ENCODE measurements around the gene PLEKHF1.
"Not testable (repeated sequence)": the region's sequence is repeated elsewhere in the genome, so short reads cannot be mapped to it uniquely, and the experiment has no call there.

PLEKHF1 gene

GRCh38 chr19:29624489-29625185 is 40.6 kb upstream of the PLEKHF1 start:
- DNase-seq (ENCODE audit: insufficient read length), result no peak
- FAIRE-seq, result no peak
- no peak for TF ChIP-seq TAF1 (IDR thresholded peaks at IDR 0.05; ENCODE audit: borderline replicate concordance, low read depth, low read length)
- TF ChIP-seq POLR2A (IDR thresholded peaks at IDR 0.05; ENCODE audit: low read depth, low read length), result no peak
- TF ChIP-seq POLR2AphosphoS5 (IDR thresholded peaks at IDR 0.05; ENCODE audit: low read depth, low read length), result no peak

GRCh38 chr19:29625186-29625651 is 40.0 kb upstream of the PLEKHF1 start:
- TF ChIP-seq POLR2AphosphoS5 (IDR thresholded peaks at IDR 0.05; ENCODE audit: low read depth, low read length) (no peak), POLR2A (IDR thresholded peaks at IDR 0.05; ENCODE audit: low read depth, low read length) (no peak), TAF1 (IDR thresholded peaks at IDR 0.05; ENCODE audit: borderline replicate concordance, low read depth, low read length) (no peak)
- FAIRE-seq, result no peak
- DNase-seq (ENCODE audit: insufficient read length), result no peak

DNA sequence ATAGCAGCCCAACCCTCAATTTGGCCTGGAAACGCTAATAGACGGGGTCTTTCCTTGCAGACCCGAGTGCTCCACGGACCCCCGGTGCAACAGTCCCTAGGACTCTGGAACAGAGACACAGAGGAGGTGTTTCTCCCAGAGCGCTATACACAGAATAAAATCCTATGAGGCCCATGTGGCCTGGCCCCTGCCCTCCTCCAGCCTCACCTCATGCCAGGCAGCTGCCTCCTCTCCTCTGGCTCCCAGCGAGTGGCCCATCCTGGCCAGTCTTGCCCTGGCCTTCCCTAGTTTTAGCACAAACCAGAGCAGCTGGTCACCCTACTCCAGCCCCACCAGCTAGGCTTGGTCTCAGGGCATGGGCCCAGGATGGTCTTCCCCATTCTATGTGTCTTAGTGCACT is 38.9 kb upstream of the PLEKHF1 start:
- TF ChIP-seq POLR2A (IDR thresholded peaks at IDR 0.05; ENCODE audit: low read depth, low read length) (no peak), TAF1 (IDR thresholded peaks at IDR 0.05; ENCODE audit: borderline replicate concordance, low read depth, low read length) (no peak), POLR2AphosphoS5 (IDR thresholded peaks at IDR 0.05; ENCODE audit: low read depth, low read length) (no peak)
- DNase-seq (ENCODE audit: insufficient read length) (no peak), FAIRE-seq (no peak)

- not testable (repeated sequence) for DNase-seq (ENCODE audit: insufficient read length); FAIRE-seq
Observed at GRCh38 chr19:29626832-29627231, 38.4 kb upstream of the PLEKHF1 start.

DNA sequence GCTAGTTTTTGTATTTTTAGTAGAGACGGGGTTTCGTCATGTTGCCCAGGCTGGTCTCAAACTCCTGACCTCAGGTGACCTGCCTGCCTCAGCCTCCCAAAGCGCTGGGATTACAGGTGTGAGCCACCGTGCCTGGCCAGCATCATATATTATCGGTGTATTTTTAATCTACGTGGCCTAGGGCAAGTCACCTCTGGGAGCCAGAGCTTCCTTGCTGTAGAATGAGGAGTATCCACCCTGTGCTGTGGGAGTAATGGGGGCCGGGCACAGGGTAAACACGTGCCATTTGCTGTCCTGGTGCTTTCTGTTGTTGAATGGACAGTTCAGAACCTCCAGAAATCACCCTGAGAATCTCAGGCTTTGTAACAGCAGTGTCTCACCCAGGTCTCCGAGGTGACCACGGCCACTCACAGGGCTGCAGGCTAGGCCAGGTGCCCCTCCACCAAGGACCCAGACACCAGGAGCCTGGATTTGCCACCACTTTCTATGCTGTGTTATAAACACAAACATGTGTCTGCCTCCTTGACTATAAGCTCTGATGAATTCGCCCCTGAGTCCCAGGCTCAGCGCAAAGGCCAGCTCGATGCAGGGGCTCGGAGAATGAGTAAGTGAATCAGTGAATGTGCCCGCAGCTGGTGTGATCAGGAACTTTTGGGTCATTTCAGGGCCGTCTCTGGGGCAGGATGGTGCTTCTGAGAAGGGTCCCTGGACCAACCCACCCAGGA is 36.4 kb upstream of the PLEKHF1 start:
- TF ChIP-seq POLR2A (IDR thresholded peaks at IDR 0.05; ENCODE audit: low read depth, low read length) (no peak), POLR2AphosphoS5 (IDR thresholded peaks at IDR 0.05; ENCODE audit: low read depth, low read length) (no peak), TAF1 (IDR thresholded peaks at IDR 0.05; ENCODE audit: borderline replicate concordance, low read depth, low read length) (no peak)
- FAIRE-seq, result no peak
- no peak for DNase-seq (ENCODE audit: insufficient read length)

- no peak for TF ChIP-seq TAF1 (IDR thresholded peaks at IDR 0.05; ENCODE audit: borderline replicate concordance, low read depth, low read length)
- TF ChIP-seq POLR2A (IDR thresholded peaks at IDR 0.05; ENCODE audit: low read depth, low read length), result no peak
- TF ChIP-seq POLR2AphosphoS5 (IDR thresholded peaks at IDR 0.05; ENCODE audit: low read depth, low read length), result no peak
- DNase-seq (ENCODE audit: insufficient read length) (no peak), FAIRE-seq (no peak)
Observed at GRCh38 chr19:29629836-29630534, 35.3 kb upstream of the PLEKHF1 start.

- TF ChIP-seq TAF1 (IDR thresholded peaks at IDR 0.05; ENCODE audit: borderline replicate concordance, low read depth, low read length) (no peak), POLR2AphosphoS5 (IDR thresholded peaks at IDR 0.05; ENCODE audit: low read depth, low read length) (no peak), POLR2A (IDR thresholded peaks at IDR 0.05; ENCODE audit: low read depth, low read length) (no peak)
- FAIRE-seq (no peak), DNase-seq (ENCODE audit: insufficient read length) (no peak)
Observed at GRCh38 chr19:29630655-29631054, 34.6 kb upstream of the PLEKHF1 start.

GRCh38 chr19:29631450-29631849 is 33.8 kb upstream of the PLEKHF1 start:
- DNase-seq (ENCODE audit: insufficient read length) (no peak), FAIRE-seq (no peak)
- TF ChIP-seq POLR2AphosphoS5 (IDR thresholded peaks at IDR 0.05; ENCODE audit: low read depth, low read length), result no peak
- no peak for TF ChIP-seq TAF1 (IDR thresholded peaks at IDR 0.05; ENCODE audit: borderline replicate concordance, low read depth, low read length)
- TF ChIP-seq POLR2A (IDR thresholded peaks at IDR 0.05; ENCODE audit: low read depth, low read length), result no peak

GRCh38 chr19:29634002-29634401 is 31.3 kb upstream of the PLEKHF1 start:
- TF ChIP-seq TAF1 (IDR thresholded peaks at IDR 0.05; ENCODE audit: borderline replicate concordance, low read depth, low read length) (no peak), POLR2AphosphoS5 (IDR thresholded peaks at IDR 0.05; ENCODE audit: low read depth, low read length) (no peak), POLR2A (IDR thresholded peaks at IDR 0.05; ENCODE audit: low read depth, low read length) (no peak)
- FAIRE-seq, result no peak

GRCh38 chr19:29634423-29635130 is 30.7 kb upstream of the PLEKHF1 start:
- TF ChIP-seq POLR2A (IDR thresholded peaks at IDR 0.05; ENCODE audit: low read depth, low read length) (no peak), POLR2AphosphoS5 (IDR thresholded peaks at IDR 0.05; ENCODE audit: low read depth, low read length) (no peak)
- FAIRE-seq, result no peak
- DNase-seq (ENCODE audit: insufficient read length), result no peak

More at GRCh38 chr19:29634002-29634401, 31.3 kb upstream of the PLEKHF1 start:
- DNase-seq (ENCODE audit: insufficient read length), result no peak

DNA sequence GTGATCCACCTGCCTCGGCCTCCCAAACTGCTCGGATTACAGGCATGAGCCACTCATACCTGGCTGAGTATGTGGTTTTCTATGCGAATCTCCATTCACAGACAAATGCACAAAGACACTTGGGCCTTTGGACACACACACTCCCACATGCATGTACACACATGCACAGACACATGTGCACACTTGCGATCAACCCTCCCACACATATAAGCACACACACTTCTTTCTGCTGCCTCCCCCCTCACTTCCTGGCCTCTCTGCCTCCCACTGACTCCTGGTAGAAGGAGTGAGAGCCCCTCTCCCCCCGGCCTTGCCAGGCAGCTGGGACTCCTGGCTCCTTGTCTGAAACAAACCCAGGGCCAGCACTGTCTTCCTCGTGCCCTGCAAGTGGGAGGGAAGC is 29.3 kb upstream of the PLEKHF1 start:
- FAIRE-seq (no peak), DNase-seq (ENCODE audit: insufficient read length) (no peak)
- no peak for TF ChIP-seq POLR2A (IDR thresholded peaks at IDR 0.05; ENCODE audit: low read depth, low read length)
- TF ChIP-seq TAF1 (IDR thresholded peaks at IDR 0.05; ENCODE audit: borderline replicate concordance, low read depth, low read length), result no peak
- TF ChIP-seq POLR2AphosphoS5 (IDR thresholded peaks at IDR 0.05; ENCODE audit: low read depth, low read length), result no peak

Data from GM12892 (cell line).